CD4-positive, CD25-positive, alpha-beta regulatory T cell (primary cell): ENCODE data around the gene ARMC12. TPM values are rescaled to one million over a fixed set of nuclear protein-coding genes. Genes with fewer than 3 reads are reported as not detected.
"Not testable (repeated sequence)": the region's sequence is repeated elsewhere in the genome, so short reads cannot be mapped to it uniquely, and the experiment has no call there.

Experiments used
- ATAC-seq, 2 donors: fragments of 150-1000 bp; cut with Tn5 transposase; one replicate each; pipeline ENCODE4 v1.10.0; 2021; ENCODE audit warnings: low read depth in 2 of 2, moderate number of reproducible peaks in 2 of 2, moderate library complexity in 1 of 2
- DNase-seq, 3 donors: peaks; one replicate each; pipeline versions ENCODE4 v3.0.0 to v3.0.0-alpha.2; 2012 to 2022; ENCODE audit warnings: mixed read lengths in 1 of 3
- H3K27ac ChIP-seq: one replicate; pipeline ENCODE4 v1.7.0; 2013; ENCODE audit warnings: mild to moderate bottlenecking, low read length; ENCODE audit not compliant: insufficient read depth, poor library complexity, severe bottlenecking
- H3K27me3 ChIP-seq: one replicate; pipeline ENCODE4 v1.7.0; 2013; ENCODE audit warnings: low read length; ENCODE audit not compliant: control insufficient read depth, insufficient read depth
- H3K36me3 ChIP-seq: one replicate; pipeline ENCODE4 v1.7.0; 2013; ENCODE audit warnings: mild to moderate bottlenecking, low read length, moderate library complexity; ENCODE audit not compliant: control insufficient read depth, insufficient read depth
- H3K4me1 ChIP-seq: 2 replicates; pipeline ENCODE4 v1.7.0; 2013; ENCODE audit warnings: mild to moderate bottlenecking, low read length; ENCODE audit not compliant: insufficient read depth, control insufficient read depth, poor library complexity, severe bottlenecking
- H3K4me3 ChIP-seq: one replicate; pipeline ENCODE4 v1.7.0; 2013; ENCODE audit warnings: low read depth, mild to moderate bottlenecking, low read length, moderate library complexity
- H3K9me3 ChIP-seq, 2 experiments: 1 replicate in 1 of 2; 2 replicates in 1 of 2; pipeline ENCODE4 v1.7.0; 2013; ENCODE audit warnings: low read length in 2 of 2, mild to moderate bottlenecking in 1 of 2, moderate library complexity in 1 of 2; ENCODE audit not compliant: control insufficient read depth in 2 of 2
- H3K27ac Mint-ChIP-seq, 3 donors: one replicate each; pipeline ENCODE4 v1.8.0; 2020 to 2022; ENCODE audit warnings: mild to moderate bottlenecking in 3 of 3, mixed read lengths in 3 of 3, moderate library complexity in 2 of 3
- H3K27me3 Mint-ChIP-seq: one replicate; pipeline ENCODE4 v1.8.0; 2022; ENCODE audit warnings: mild to moderate bottlenecking, mixed read lengths
- H3K36me3 Mint-ChIP-seq: one replicate; pipeline ENCODE4 v1.8.0; 2020; ENCODE audit warnings: mixed read lengths
- H3K4me1 Mint-ChIP-seq, 4 donors: one replicate each; pipeline ENCODE4 v1.8.0; 2020 to 2022; ENCODE audit warnings: mixed read lengths in 4 of 4, mild to moderate bottlenecking in 1 of 4
- H3K4me3 Mint-ChIP-seq, 4 donors: one replicate each; pipeline ENCODE4 v1.8.0; 2020 to 2022; ENCODE audit warnings: mild to moderate bottlenecking in 4 of 4, mixed read lengths in 4 of 4, moderate library complexity in 3 of 4
- H3K9me3 Mint-ChIP-seq, 7 donors: one replicate each; pipeline ENCODE4 v1.8.0; 2020 to 2022; ENCODE audit warnings: mixed read lengths in 7 of 7, mild to moderate bottlenecking in 3 of 7, moderate library complexity in 2 of 7
- polyA plus RNA-seq, 4 donors: library from polyadenylated mRNA; unstranded; fragments of 300-500 nt; fragmentation: Illumina TruSeq; gene quantifications; one replicate each; pipeline ENCODE4 v1.2.3, GENCODE V29; 2021
- total RNA-seq: library from RNA; stranded (reverse); gene quantifications from one replicate; pipeline ENCODE4 v1.2.3, GENCODE V29; 2022

ARMC12 gene
- total and polyA plus RNA-seq, 5 donors from 2014 or later = 0.57 TPM; not detected in 4

- no peak overlapping the region for H3K27ac Mint-ChIP-seq
- no peak for DNase-seq
Measured at GRCh38 chr6:35694462-35694861, 42.4 kb upstream of the ARMC12 start.

GRCh38 chr6:35698430-35698829 lies 38.4 kb upstream of the ARMC12 start:
- not testable (repeated sequence) for H3K27ac Mint-ChIP-seq, H3K27ac ChIP-seq, H3K27me3 ChIP-seq, H3K4me1 ChIP-seq, H3K36me3 ChIP-seq, H3K9me3 Mint-ChIP-seq, H3K4me1 Mint-ChIP-seq, H3K9me3 ChIP-seq, H3K4me3 ChIP-seq, H3K27me3 Mint-ChIP-seq, DNase-seq, ATAC-seq, H3K36me3 Mint-ChIP-seq, H3K4me3 Mint-ChIP-seq

More at GRCh38 chr6:35694462-35694861, 42.4 kb upstream of the ARMC12 start:
- Mint-ChIP-seq H3K36me3 (no peaks in the 10 kb centered on the region), H3K4me3 (no peak overlapping the region), H3K9me3 (no peaks in the 10 kb centered on the region), H3K27me3 (no peaks in the 10 kb centered on the region), H3K4me1 (peaks cover 0 to 2% (median 0%) of the 10 kb centered on the region in 4 donors)
- no peaks in the 10 kb centered on the region for H3K9me3 ChIP-seq
- no peaks in the 10 kb centered on the region for H3K4me1 ChIP-seq
- H3K27ac ChIP-seq = no peak overlapping the region
- ATAC-seq = no peak
- H3K4me3 ChIP-seq = no peak overlapping the region
- H3K36me3 ChIP-seq = no peaks in the 10 kb centered on the region
- H3K27me3 ChIP-seq = no peaks in the 10 kb centered on the region

- Mint-ChIP-seq H3K27me3 (no peaks in the 10 kb centered on the region), H3K9me3 (peaks cover 0 to under 1% (median 0%) of the 10 kb centered on the region in 7 donors), H3K27ac (peak overlapping the region in 1 of 3 donors; percentile 2), H3K36me3 (no peaks in the 10 kb centered on the region), H3K4me3 (no peak overlapping the region), H3K4me1 (no peaks in the 10 kb centered on the region)
- ATAC-seq = no peak
- Histone ChIP-seq H3K9me3 (no peaks in the 10 kb centered on the region), H3K4me3 (no peak overlapping the region), H3K36me3 (no peaks in the 10 kb centered on the region), H3K27me3 (no peaks in the 10 kb centered on the region), H3K27ac (no peak overlapping the region), H3K4me1 (no peaks in the 10 kb centered on the region)
- DNase-seq = no peak
Measured at GRCh38 chr6:35698858-35699257, 38.0 kb upstream of the ARMC12 start.

- H3K9me3 Mint-ChIP-seq = peaks cover 0 to 3% (median 1%) of the 10 kb centered on the region in 7 donors
- peak in 1 of 3 donors; percentile 33 for DNase-seq
- no peak overlapping the region for H3K27ac Mint-ChIP-seq
- Histone ChIP-seq H3K27me3 (no peaks in the 10 kb centered on the region), H3K9me3 (peaks cover 0 to under 1% of the 10 kb centered on the region in 2 experiments), H3K27ac (no peak overlapping the region), H3K4me1 (no peaks in the 10 kb centered on the region), H3K4me3 (no peak overlapping the region), H3K36me3 (no peaks in the 10 kb centered on the region)
- no peaks in the 10 kb centered on the region for H3K4me1 Mint-ChIP-seq
- no peak overlapping the region for H3K4me3 Mint-ChIP-seq
- ATAC-seq = no peak
- peaks cover 2% of the 10 kb centered on the region for H3K27me3 Mint-ChIP-seq
- H3K36me3 Mint-ChIP-seq = no peaks in the 10 kb centered on the region
Measured at GRCh38 chr6:35703554-35703953, 33.3 kb upstream of the ARMC12 start.

- H3K4me3 ChIP-seq = no peak overlapping the region
- H3K9me3 ChIP-seq = peaks cover 0 to 3% of the 10 kb centered on the region in 2 experiments
- Mint-ChIP-seq H3K9me3 (peaks cover 0 to 4% (median 1%) of the 10 kb centered on the region in 7 donors), H3K27ac (no peak overlapping the region), H3K27me3 (peaks cover 6% of the 10 kb centered on the region), H3K4me3 (no peak overlapping the region), H3K36me3 (no peaks in the 10 kb centered on the region), H3K4me1 (peaks cover 0 to 7% (median 1%) of the 10 kb centered on the region in 4 donors)
- DNase-seq (no peak), ATAC-seq (no peak)
- H3K27me3 ChIP-seq = no peaks in the 10 kb centered on the region
- H3K36me3 ChIP-seq = no peaks in the 10 kb centered on the region
- no peaks in the 10 kb centered on the region for H3K4me1 ChIP-seq
- H3K27ac ChIP-seq = no peak overlapping the region
Measured at GRCh38 chr6:35706468-35706867, 30.4 kb upstream of the ARMC12 start.

GRCh38 chr6:35707714-35708407 lies 29.0 kb upstream of the ARMC12 start:
- no peak overlapping the region for H3K4me3 Mint-ChIP-seq
- peaks cover 0 to 4% (median 1%) of the 10 kb centered on the region in 7 donors for H3K9me3 Mint-ChIP-seq
- H3K36me3 Mint-ChIP-seq = no peaks in the 10 kb centered on the region
- no peaks in the 10 kb centered on the region for H3K27me3 ChIP-seq
- H3K4me1 ChIP-seq = no peaks in the 10 kb centered on the region
- peaks cover 6% of the 10 kb centered on the region for H3K27me3 Mint-ChIP-seq
- H3K9me3 ChIP-seq = peaks cover 0 to 3% of the 10 kb centered on the region in 2 experiments
- peaks cover 0 to 7% (median 1%) of the 10 kb centered on the region in 4 donors for H3K4me1 Mint-ChIP-seq
- DNase-seq (no peak), ATAC-seq (no peak)
- H3K4me3 ChIP-seq = no peak overlapping the region
- no peak overlapping the region for H3K27ac Mint-ChIP-seq
- H3K36me3 ChIP-seq = no peaks in the 10 kb centered on the region
- no peak overlapping the region for H3K27ac ChIP-seq

- no peaks in the 10 kb centered on the region for H3K36me3 ChIP-seq
- no peak overlapping the region for H3K27ac ChIP-seq
- H3K9me3 ChIP-seq = peaks cover 0 to 3% of the 10 kb centered on the region in 2 experiments
- H3K27me3 ChIP-seq = no peaks in the 10 kb centered on the region
- Mint-ChIP-seq H3K27me3 (peaks cover 6% of the 10 kb centered on the region), H3K27ac (no peak overlapping the region), H3K36me3 (no peaks in the 10 kb centered on the region), H3K9me3 (peaks cover 0 to 4% (median 1%) of the 10 kb centered on the region in 7 donors), H3K4me3 (no peak overlapping the region), H3K4me1 (peaks cover 0 to 10% (median 5%) of the 10 kb centered on the region in 4 donors)
- H3K4me3 ChIP-seq = no peak overlapping the region
- no peaks in the 10 kb centered on the region for H3K4me1 ChIP-seq
- no peak for ATAC-seq
- no peak for DNase-seq
Measured at GRCh38 chr6:35708585-35708984, 28.2 kb upstream of the ARMC12 start.
